Measurements from ENCODE around the gene RBM39. TPM values are rescaled to one million over a fixed set of nuclear protein-coding genes. Genes with fewer than 3 reads are reported as not detected.

The RBM39 gene
- total RNA-seq, 1 donor from 2014 or later: 208 TPM

- Mint-ChIP-seq H3K36me3 (ENCODE audit: low read depth, unreplicated experiment) (peaks cover 20% of the 10 kb centered on the region), H3K27ac (ENCODE audit: unreplicated experiment) (no peak overlapping the region), H3K4me1 (ENCODE audit: low read depth, unreplicated experiment) (peaks cover 24% of the 10 kb centered on the region), H3K9me3 (ENCODE audit: unreplicated experiment) (no peaks in the 10 kb centered on the region), H3K4me3 (ENCODE audit: unreplicated experiment) (peak overlapping the region; percentile 41), H3K27me3 (ENCODE audit: low read depth, unreplicated experiment) (no peaks in the 10 kb centered on the region)
- Histone ChIP-seq H3K9ac (ENCODE audit: low read length) (no peak overlapping the region), H3K4me2 (ENCODE audit: low read length) (peak overlapping the region; percentile 14), H3K79me2 (ENCODE audit: insufficient read depth, low read length) (peaks cover 97% of the 10 kb centered on the region), H3K27me3 (ENCODE audit: insufficient read depth, low read length) (no peaks in the 10 kb centered on the region), H3K36me3 (ENCODE audit: insufficient read depth, low read length) (peaks cover 87% of the 10 kb centered on the region), H3K9me3 (ENCODE audit: insufficient read depth, low read depth, low read length) (no peaks in the 10 kb centered on the region), H4K20me1 (ENCODE audit: insufficient read depth, low read length) (peaks cover 96% of the 10 kb centered on the region), H3K27ac (ENCODE audit: low read depth, low read length) (no peak overlapping the region), H3K4me1 (ENCODE audit: insufficient read depth, low read length) (peaks cover 10% of the 10 kb centered on the region), H2AFZ (ENCODE audit: low read depth, low read length) (no peak overlapping the region), H3K4me3 (ENCODE audit: insufficient read depth, low read depth, low read length) (no peak overlapping the region)
- FAIRE-seq: no peak
- no peak for DNase-seq (ENCODE audit: low read depth)
- no peak for TF ChIP-seq CTCF (IDR thresholded peaks at IDR 0.05; ENCODE audit: insufficient read depth, low read depth, low read length)
- TF ChIP-seq EZH2 (IDR thresholded peaks at IDR 0.05; ENCODE audit: insufficient read depth, low read length): no peak
Measured at GRCh38 chr20:35731862-35732643, 10.0 kb downstream of the RBM39 start.

- H3K4me1 ChIP-seq (ENCODE audit: insufficient read depth, low read length): peaks cover 10% of the 10 kb centered on the region
- DNase-seq (ENCODE audit: low read depth): no peak
- Mint-ChIP-seq H3K4me3 (ENCODE audit: unreplicated experiment) (no peak overlapping the region), H3K36me3 (ENCODE audit: low read depth, unreplicated experiment) (peaks cover 21% of the 10 kb centered on the region), H3K27ac (ENCODE audit: unreplicated experiment) (no peak overlapping the region), H3K4me1 (ENCODE audit: low read depth, unreplicated experiment) (peaks cover 24% of the 10 kb centered on the region), H3K9me3 (ENCODE audit: unreplicated experiment) (no peaks in the 10 kb centered on the region), H3K27me3 (ENCODE audit: low read depth, unreplicated experiment) (no peaks in the 10 kb centered on the region)
- no peak overlapping the region for H3K9ac ChIP-seq (ENCODE audit: low read length)
- H3K27me3 ChIP-seq (ENCODE audit: insufficient read depth, low read length): no peaks in the 10 kb centered on the region
- no peak overlapping the region for H3K4me3 ChIP-seq (ENCODE audit: insufficient read depth, low read depth, low read length)
- peak overlapping the region; percentile 14 for H3K4me2 ChIP-seq (ENCODE audit: low read length)
- H3K36me3 ChIP-seq (ENCODE audit: insufficient read depth, low read length): peaks cover 92% of the 10 kb centered on the region
- no peak overlapping the region for H2AFZ ChIP-seq (ENCODE audit: low read depth, low read length)
- no peak for TF ChIP-seq EZH2 (IDR thresholded peaks at IDR 0.05; ENCODE audit: insufficient read depth, low read length)
- no peak for TF ChIP-seq CTCF (IDR thresholded peaks at IDR 0.05; ENCODE audit: insufficient read depth, low read depth, low read length)
- peaks cover 97% of the 10 kb centered on the region for H3K79me2 ChIP-seq (ENCODE audit: insufficient read depth, low read length)
- H3K9me3 ChIP-seq (ENCODE audit: insufficient read depth, low read depth, low read length): no peaks in the 10 kb centered on the region
- H4K20me1 ChIP-seq (ENCODE audit: insufficient read depth, low read length): peaks cover 96% of the 10 kb centered on the region
- no peak for FAIRE-seq
- H3K27ac ChIP-seq (ENCODE audit: low read depth, low read length): no peak overlapping the region
Measured at GRCh38 chr20:35731469-35731788, 10.6 kb downstream of the RBM39 start.
